ENCODE data around the gene REV1. TPM values are rescaled to one million over a fixed set of nuclear protein-coding genes. Genes with fewer than 3 reads are reported as not detected.

REV1 gene
- total RNA-seq, 1 donor from 2014 or later = 24.4 TPM

DNA sequence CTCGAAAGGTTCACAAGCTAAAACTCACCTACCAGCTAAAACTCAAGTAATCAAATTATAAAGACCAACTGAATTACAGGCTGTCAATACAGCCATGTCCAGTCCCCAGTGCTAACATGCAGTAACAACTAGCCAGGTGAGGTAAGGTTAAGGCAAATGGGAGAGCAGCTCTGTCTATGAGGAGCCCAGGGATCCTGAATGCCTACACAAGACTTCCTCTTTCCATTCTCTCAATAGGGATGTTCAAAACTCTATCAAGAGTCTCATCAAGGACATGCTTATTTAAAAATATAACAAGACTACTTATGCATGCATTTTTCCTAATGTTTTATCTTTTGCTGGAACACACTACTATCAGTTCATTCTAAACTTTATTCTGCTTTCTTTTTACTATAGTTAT is 20.4 kb downstream of the REV1 start:
- no peaks in the 10 kb centered on the region for H3K27me3 Mint-ChIP-seq (ENCODE audit: low read depth, unreplicated experiment)
- no peak overlapping the region for H2AFZ ChIP-seq (ENCODE audit: low read depth, low read length)
- no peak overlapping the region for H3K4me3 ChIP-seq (ENCODE audit: insufficient read depth, low read depth, low read length)
- no peak for DNase-seq (ENCODE audit: low read depth)
- peaks cover 4% of the 10 kb centered on the region for H3K9me3 Mint-ChIP-seq (ENCODE audit: unreplicated experiment)
- H3K4me3 Mint-ChIP-seq (ENCODE audit: unreplicated experiment) = no peak overlapping the region
- peaks cover 15% of the 10 kb centered on the region for H3K4me1 Mint-ChIP-seq (ENCODE audit: low read depth, unreplicated experiment)
- peaks cover 52% of the 10 kb centered on the region for H4K20me1 ChIP-seq (ENCODE audit: insufficient read depth, low read length)
- H3K79me2 ChIP-seq (ENCODE audit: insufficient read depth, low read length) = peaks cover 94% of the 10 kb centered on the region
- H3K4me1 ChIP-seq (ENCODE audit: insufficient read depth, low read length) = no peaks in the 10 kb centered on the region
- H3K36me3 ChIP-seq (ENCODE audit: insufficient read depth, low read length) = no peaks in the 10 kb centered on the region
- no peak for FAIRE-seq
- H3K27me3 ChIP-seq (ENCODE audit: insufficient read depth, low read length) = no peaks in the 10 kb centered on the region
- no peaks in the 10 kb centered on the region for H3K9me3 ChIP-seq (ENCODE audit: insufficient read depth, low read depth, low read length)
- TF ChIP-seq EZH2 (IDR thresholded peaks at IDR 0.05; ENCODE audit: insufficient read depth, low read length) = no peak
- TF ChIP-seq, protein P1, sequence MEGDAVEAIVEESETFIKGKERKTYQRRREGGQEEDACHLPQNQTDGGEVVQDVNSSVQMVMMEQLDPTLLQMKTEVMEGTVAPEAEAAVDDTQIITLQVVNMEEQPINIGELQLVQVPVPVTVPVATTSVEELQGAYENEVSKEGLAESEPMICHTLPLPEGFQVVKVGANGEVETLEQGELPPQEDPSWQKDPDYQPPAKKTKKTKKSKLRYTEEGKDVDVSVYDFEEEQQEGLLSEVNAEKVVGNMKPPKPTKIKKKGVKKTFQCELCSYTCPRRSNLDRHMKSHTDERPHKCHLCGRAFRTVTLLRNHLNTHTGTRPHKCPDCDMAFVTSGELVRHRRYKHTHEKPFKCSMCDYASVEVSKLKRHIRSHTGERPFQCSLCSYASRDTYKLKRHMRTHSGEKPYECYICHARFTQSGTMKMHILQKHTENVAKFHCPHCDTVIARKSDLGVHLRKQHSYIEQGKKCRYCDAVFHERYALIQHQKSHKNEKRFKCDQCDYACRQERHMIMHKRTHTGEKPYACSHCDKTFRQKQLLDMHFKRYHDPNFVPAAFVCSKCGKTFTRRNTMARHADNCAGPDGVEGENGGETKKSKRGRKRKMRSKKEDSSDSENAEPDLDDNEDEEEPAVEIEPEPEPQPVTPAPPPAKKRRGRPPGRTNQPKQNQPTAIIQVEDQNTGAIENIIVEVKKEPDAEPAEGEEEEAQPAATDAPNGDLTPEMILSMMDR (IDR thresholded peaks at IDR 0.05; ENCODE audit: insufficient read depth, low read depth, low read length) = no peak
- H3K27ac Mint-ChIP-seq (ENCODE audit: unreplicated experiment) = no peak overlapping the region
- H3K9ac ChIP-seq (ENCODE audit: low read length) = no peak overlapping the region
- H3K4me2 ChIP-seq (ENCODE audit: low read length) = no peak overlapping the region
- H3K27ac ChIP-seq (ENCODE audit: low read depth, low read length) = no peak overlapping the region
- H3K36me3 Mint-ChIP-seq (ENCODE audit: low read depth, unreplicated experiment) = peaks cover 6% of the 10 kb centered on the region

DNA sequence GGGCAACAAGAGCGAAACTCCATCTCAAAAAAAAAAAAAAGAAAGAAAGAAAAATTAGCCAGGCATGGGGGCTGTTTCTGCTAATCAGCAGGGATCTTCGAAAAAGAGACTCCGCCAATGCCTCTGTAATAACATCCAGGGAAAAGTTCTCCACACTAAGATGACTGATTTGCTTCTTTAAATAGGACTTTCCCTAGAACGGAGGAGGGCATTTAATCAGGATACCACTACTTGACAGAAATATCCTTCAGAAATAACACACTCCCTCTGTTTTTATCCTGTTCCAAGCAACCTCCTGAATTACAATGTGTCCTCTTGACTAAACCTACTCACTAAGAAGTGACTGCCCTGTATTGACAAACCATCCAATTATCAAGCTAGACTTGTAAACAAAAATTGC is 21.7 kb downstream of the REV1 start:
- DNase-seq (ENCODE audit: low read depth) = peak; percentile 35
- Mint-ChIP-seq H3K27me3 (ENCODE audit: low read depth, unreplicated experiment) (no peaks in the 10 kb centered on the region), H3K4me1 (ENCODE audit: low read depth, unreplicated experiment) (peaks cover 7% of the 10 kb centered on the region), H3K9me3 (ENCODE audit: unreplicated experiment) (peaks cover 4% of the 10 kb centered on the region), H3K27ac (ENCODE audit: unreplicated experiment) (no peak overlapping the region), H3K4me3 (ENCODE audit: unreplicated experiment) (no peak overlapping the region), H3K36me3 (ENCODE audit: low read depth, unreplicated experiment) (peaks cover 6% of the 10 kb centered on the region)
- Histone ChIP-seq H4K20me1 (ENCODE audit: insufficient read depth, low read length) (peaks cover 54% of the 10 kb centered on the region), H3K4me2 (ENCODE audit: low read length) (no peak overlapping the region), H3K36me3 (ENCODE audit: insufficient read depth, low read length) (no peaks in the 10 kb centered on the region), H2AFZ (ENCODE audit: low read depth, low read length) (no peak overlapping the region), H3K9me3 (ENCODE audit: insufficient read depth, low read depth, low read length) (no peaks in the 10 kb centered on the region), H3K4me3 (ENCODE audit: insufficient read depth, low read depth, low read length) (no peak overlapping the region), H3K27me3 (ENCODE audit: insufficient read depth, low read length) (no peaks in the 10 kb centered on the region), H3K4me1 (ENCODE audit: insufficient read depth, low read length) (no peaks in the 10 kb centered on the region), H3K79me2 (ENCODE audit: insufficient read depth, low read length) (peaks cover 94% of the 10 kb centered on the region), H3K27ac (ENCODE audit: low read depth, low read length) (no peak overlapping the region), H3K9ac (ENCODE audit: low read length) (no peak overlapping the region)
- FAIRE-seq = no peak
- TF ChIP-seq EZH2 (IDR thresholded peaks at IDR 0.05; ENCODE audit: insufficient read depth, low read length) = no peak
- TF ChIP-seq, protein P1 (IDR thresholded peaks at IDR 0.05; ENCODE audit: insufficient read depth, low read depth, low read length) = no peak

DNA sequence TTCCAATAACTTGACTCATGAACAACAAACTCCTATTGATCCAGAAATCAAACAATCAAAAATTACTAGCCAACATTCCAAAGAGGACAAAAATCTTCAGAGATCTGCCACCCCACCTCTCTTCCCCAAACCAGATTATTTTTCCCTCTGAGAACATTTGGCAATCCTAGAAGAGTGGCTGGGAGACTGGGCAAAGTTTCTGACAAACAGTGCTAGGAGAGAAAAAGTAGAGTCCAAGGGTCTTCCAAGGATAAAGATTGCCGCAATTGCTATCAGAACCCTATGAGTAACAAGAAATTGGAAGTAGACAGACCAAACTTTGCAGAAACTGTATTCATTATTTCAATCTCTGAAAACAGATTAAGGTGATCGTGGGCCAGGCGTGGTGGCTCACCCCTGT is 22.4 kb downstream of the REV1 start:
- Histone ChIP-seq H3K4me1 (ENCODE audit: insufficient read depth, low read length) (no peaks in the 10 kb centered on the region), H3K36me3 (ENCODE audit: insufficient read depth, low read length) (peaks cover 2% of the 10 kb centered on the region), H3K9ac (ENCODE audit: low read length) (no peak overlapping the region), H3K4me2 (ENCODE audit: low read length) (no peak overlapping the region), H3K79me2 (ENCODE audit: insufficient read depth, low read length) (peaks cover 87% of the 10 kb centered on the region), H4K20me1 (ENCODE audit: insufficient read depth, low read length) (peaks cover 48% of the 10 kb centered on the region), H2AFZ (ENCODE audit: low read depth, low read length) (no peak overlapping the region), H3K9me3 (ENCODE audit: insufficient read depth, low read depth, low read length) (no peaks in the 10 kb centered on the region), H3K27ac (ENCODE audit: low read depth, low read length) (no peak overlapping the region), H3K27me3 (ENCODE audit: insufficient read depth, low read length) (no peaks in the 10 kb centered on the region), H3K4me3 (ENCODE audit: insufficient read depth, low read depth, low read length) (no peak overlapping the region)
- Mint-ChIP-seq H3K9me3 (ENCODE audit: unreplicated experiment) (peaks cover 4% of the 10 kb centered on the region), H3K36me3 (ENCODE audit: low read depth, unreplicated experiment) (peaks cover 6% of the 10 kb centered on the region), H3K4me1 (ENCODE audit: low read depth, unreplicated experiment) (peaks cover 6% of the 10 kb centered on the region), H3K27me3 (ENCODE audit: low read depth, unreplicated experiment) (no peaks in the 10 kb centered on the region), H3K4me3 (ENCODE audit: unreplicated experiment) (no peak overlapping the region), H3K27ac (ENCODE audit: unreplicated experiment) (no peak overlapping the region)
- TF ChIP-seq, protein P1 (IDR thresholded peaks at IDR 0.05; ENCODE audit: insufficient read depth, low read depth, low read length) = no peak
- no peak for TF ChIP-seq EZH2 (IDR thresholded peaks at IDR 0.05; ENCODE audit: insufficient read depth, low read length)
- DNase-seq (ENCODE audit: low read depth) (no peak), FAIRE-seq (no peak)

Measured in astrocyte (in vitro differentiated cells and primary cell).